Large intestine (tissue), 3 donors: ENCODE results near the gene PPFIBP1. TPM values are rescaled to one million over a fixed set of nuclear protein-coding genes. Genes with fewer than 3 reads are reported as not detected.
"Not testable (repeated sequence)": the region's sequence is repeated elsewhere in the genome, so short reads cannot be mapped to it uniquely, and the experiment has no call there.

Experiments
- DNase-seq, 2 donors: peaks; one replicate each; pipeline versions ENCODE4 v3.0.0 to v3.0.0-alpha.2; 2013
- H3K27ac ChIP-seq: one replicate; pipeline ENCODE4 v1.5.1; 2013; ENCODE audit warnings: low read length
- H3K27me3 ChIP-seq: 2 replicates; pipeline ENCODE4 v1.6.1; 2013; ENCODE audit warnings: low read length; ENCODE audit not compliant: control insufficient read depth, insufficient read depth
- H3K36me3 ChIP-seq: 2 replicates; pipeline ENCODE4 v1.6.1; 2013; ENCODE audit warnings: low read length; ENCODE audit not compliant: control insufficient read depth, insufficient read depth
- H3K4me1 ChIP-seq: one replicate; pipeline ENCODE4 v1.6.1; 2013; ENCODE audit warnings: low read length; ENCODE audit not compliant: control insufficient read depth, insufficient read depth
- H3K4me3 ChIP-seq: one replicate; pipeline ENCODE4 v1.5.1; 2013; ENCODE audit warnings: low read length
- H3K9me3 ChIP-seq: one replicate; pipeline ENCODE4 v1.6.1; 2013; ENCODE audit warnings: mild to moderate bottlenecking, low read depth, low read length, moderate library complexity; ENCODE audit not compliant: control insufficient read depth
- WGBS: methylation state at CpG from one replicate; pipeline ENCODE4 v1.1.5; 2013; ENCODE audit warnings: low lambda C conversion rate; ENCODE audit not compliant: insufficient coverage; 5-methylcytosine and 5-hydroxymethylcytosine counted together
- polyA plus RNA-seq: library from polyadenylated mRNA; unstranded; fragments of 120-200 nt; gene quantifications from one replicate; pipeline ENCODE4 v1.2.1, GENCODE V29; 2013

Gene PPFIBP1
- polyA plus RNA-seq, 1 donor: 41.5 TPM

GRCh38 chr12:27652174-27652763 lies 128.3 kb downstream of the PPFIBP1 start:
- Histone ChIP-seq H3K9me3 (no peaks in the 10 kb centered on the region), H3K27ac (no peak overlapping the region), H3K4me1 (no peaks in the 10 kb centered on the region), H3K36me3 (peaks cover 13% of the 10 kb centered on the region), H3K27me3 (no peaks in the 10 kb centered on the region), H3K4me3 (no peak overlapping the region)
- WGBS: 71% methylated on average over 1 of the region's 1 CpG
- peak; percentile 54 to 61 for DNase-seq

- Histone ChIP-seq H3K4me1 (no peaks in the 10 kb centered on the region), H3K27me3 (no peaks in the 10 kb centered on the region), H3K36me3 (peaks cover 10% of the 10 kb centered on the region), H3K4me3 (no peak overlapping the region), H3K9me3 (no peaks in the 10 kb centered on the region), H3K27ac (no peak overlapping the region)
- no peak for DNase-seq
These were observed 129.7 kb downstream of the PPFIBP1 start for GRCh38 chr12:27653661-27654060.

DNA sequence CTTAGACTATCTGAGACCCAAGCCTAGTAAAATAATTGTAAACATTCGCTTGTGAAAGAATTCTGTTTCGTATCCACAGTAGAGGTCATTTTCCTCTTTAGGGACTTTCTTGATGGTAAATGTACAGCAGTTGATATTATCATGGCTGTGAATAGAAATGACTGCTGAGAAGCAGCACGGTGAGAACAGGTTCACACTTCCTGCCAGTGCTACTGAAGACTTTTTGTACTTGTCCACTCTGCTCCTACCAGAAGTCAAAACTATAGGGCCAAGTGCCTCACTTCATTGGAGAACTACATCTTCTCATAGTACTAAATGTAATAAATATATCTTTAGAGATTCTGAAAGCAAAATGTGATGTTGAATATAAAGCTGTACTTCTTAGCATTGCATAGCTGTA lies 131.5 kb downstream of the PPFIBP1 start:
- not testable (repeated sequence) for H3K27ac ChIP-seq, H3K4me3 ChIP-seq, DNase-seq, H3K36me3 ChIP-seq, H3K9me3 ChIP-seq, H3K27me3 ChIP-seq, H3K4me1 ChIP-seq
- WGBS: no CpG with 5 or more reads among the region's 3 CpGs

GRCh38 chr12:27657296-27657695 lies 133.3 kb downstream of the PPFIBP1 start:
- H3K36me3 ChIP-seq: peaks cover 16% of the 10 kb centered on the region

DNA sequence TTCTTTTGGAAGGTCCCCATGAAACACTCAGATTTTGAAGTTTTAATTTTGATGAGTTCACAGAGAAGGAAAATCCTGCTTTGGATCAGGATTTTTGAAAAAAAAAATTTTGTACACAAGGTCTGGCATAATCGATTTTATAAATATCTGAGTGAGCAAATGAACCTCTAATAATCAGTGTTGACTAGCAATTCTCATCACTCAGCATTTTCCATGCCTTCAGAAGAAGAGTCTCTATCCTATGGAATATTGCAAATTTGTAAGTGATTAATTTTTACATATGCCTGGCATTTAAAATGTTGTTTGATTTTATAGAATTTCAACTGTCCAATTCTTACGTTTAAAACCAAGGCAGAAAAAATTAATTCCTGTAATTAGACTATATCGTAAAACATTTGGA lies 141.7 kb downstream of the PPFIBP1 start:
- H3K4me3 ChIP-seq: no peak overlapping the region
- WGBS: 100% methylated on average over 2 of the region's 3 CpGs
- H3K9me3 ChIP-seq: no peaks in the 10 kb centered on the region
- DNase-seq: no peak
- peaks cover 40% of the 10 kb centered on the region for H3K36me3 ChIP-seq
- no peaks in the 10 kb centered on the region for H3K4me1 ChIP-seq
- no peaks in the 10 kb centered on the region for H3K27me3 ChIP-seq
- H3K27ac ChIP-seq: no peak overlapping the region

More at GRCh38 chr12:27657296-27657695, 133.3 kb downstream of the PPFIBP1 start:
- 33% methylated on average over 1 of the region's 4 CpGs for WGBS
- Histone ChIP-seq H3K27ac (no peak overlapping the region), H3K4me3 (no peak overlapping the region), H3K4me1 (no peaks in the 10 kb centered on the region), H3K9me3 (no peaks in the 10 kb centered on the region), H3K27me3 (no peaks in the 10 kb centered on the region)
- DNase-seq: no peak

DNA sequence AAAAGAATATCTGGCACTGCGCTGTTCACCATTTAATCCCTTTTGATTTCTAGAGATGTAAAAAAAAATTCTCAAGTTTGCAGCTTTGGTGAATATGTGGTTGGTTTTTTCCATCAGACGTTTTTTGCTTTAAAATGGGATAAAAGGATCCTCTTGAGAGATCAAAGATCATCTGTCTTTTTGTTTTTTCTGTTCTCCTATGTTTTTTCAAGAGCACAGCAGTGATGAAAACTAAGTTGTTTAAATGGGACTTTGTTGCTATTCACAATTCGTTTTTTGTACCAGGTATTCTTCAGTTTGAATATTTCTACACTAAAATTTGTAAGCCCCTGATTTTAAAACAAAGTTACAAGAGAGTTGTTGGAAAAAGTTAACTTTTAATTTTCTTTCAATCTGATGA lies 142.5 kb downstream of the PPFIBP1 start:
- no peak overlapping the region for H3K27ac ChIP-seq
- no peaks in the 10 kb centered on the region for H3K4me1 ChIP-seq
- no peak for DNase-seq
- 48% methylated on average over 3 of the region's 3 CpGs for WGBS
- no peaks in the 10 kb centered on the region for H3K27me3 ChIP-seq
- no peak overlapping the region for H3K4me3 ChIP-seq
- peaks cover 35% of the 10 kb centered on the region for H3K36me3 ChIP-seq
- no peaks in the 10 kb centered on the region for H3K9me3 ChIP-seq

DNA sequence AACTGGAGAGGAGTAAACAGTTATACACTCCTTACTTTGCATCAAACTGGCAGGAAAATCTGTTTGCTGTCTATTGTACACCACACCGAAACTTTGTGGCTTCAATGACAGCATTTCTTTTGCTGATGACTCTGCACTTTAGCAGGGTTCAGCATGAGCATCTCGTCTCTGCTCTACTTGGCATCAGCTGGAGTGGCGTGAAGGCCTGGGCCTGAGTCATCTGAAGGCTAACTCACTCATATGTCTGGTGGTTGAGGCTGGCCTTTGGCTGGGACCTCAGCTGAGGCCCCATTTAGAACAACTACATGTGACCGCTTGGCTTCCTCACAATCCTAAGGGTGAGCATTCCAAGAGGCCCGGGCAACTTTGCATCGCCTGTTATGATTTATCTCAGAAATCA lies 143.5 kb downstream of the PPFIBP1 start:
- Histone ChIP-seq H3K4me1 (no peaks in the 10 kb centered on the region), H3K9me3 (no peaks in the 10 kb centered on the region), H3K27ac (no peak overlapping the region), H3K27me3 (no peaks in the 10 kb centered on the region), H3K36me3 (peaks cover 40% of the 10 kb centered on the region), H3K4me3 (no peak overlapping the region)
- WGBS: no CpG with 5 or more reads among the region's 6 CpGs
- DNase-seq: no peak

- no peaks in the 10 kb centered on the region for H3K4me1 ChIP-seq
- H3K4me3 ChIP-seq: no peak overlapping the region
- H3K27me3 ChIP-seq: no peaks in the 10 kb centered on the region
- 96% methylated on average over 3 of the region's 4 CpGs for WGBS
- no peak overlapping the region for H3K27ac ChIP-seq
- H3K36me3 ChIP-seq: peaks cover 34% of the 10 kb centered on the region
- DNase-seq: no peak
- H3K9me3 ChIP-seq: no peaks in the 10 kb centered on the region
These were observed 148.0 kb downstream of the PPFIBP1 start for GRCh38 chr12:27672051-27672450.

DNA sequence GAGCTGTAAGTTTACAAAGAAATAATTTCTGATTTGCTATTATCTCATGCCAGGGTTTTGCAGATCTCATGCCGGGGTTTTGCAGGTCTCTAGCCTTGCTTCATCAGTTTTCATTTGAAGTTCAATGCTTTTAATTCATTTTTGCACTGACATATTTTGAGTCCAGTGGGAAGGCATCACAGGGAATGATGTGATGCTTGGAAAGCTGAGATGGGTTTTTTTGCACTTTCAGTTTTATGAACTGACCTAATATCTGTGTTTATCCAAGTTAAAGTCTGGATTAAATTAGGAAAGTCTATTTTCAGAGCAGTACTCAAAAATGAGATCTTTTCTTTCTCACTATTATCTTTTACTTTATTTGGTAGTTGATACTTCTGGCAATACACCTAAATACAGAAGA lies 148.6 kb downstream of the PPFIBP1 start:
- Histone ChIP-seq H3K4me1 (no peaks in the 10 kb centered on the region), H3K9me3 (no peaks in the 10 kb centered on the region), H3K4me3 (no peak overlapping the region), H3K36me3 (peaks cover 34% of the 10 kb centered on the region), H3K27ac (no peak overlapping the region), H3K27me3 (no peaks in the 10 kb centered on the region)
- WGBS: no CpG with 5 or more reads among the region's 1 CpG
- DNase-seq: no peak

- no peaks in the 10 kb centered on the region for H3K9me3 ChIP-seq
- H3K4me3 ChIP-seq: no peak overlapping the region
- WGBS: no CpG with 5 or more reads among the region's 3 CpGs
- DNase-seq: no peak
- H3K4me1 ChIP-seq: no peaks in the 10 kb centered on the region
- H3K36me3 ChIP-seq: peaks cover 32% of the 10 kb centered on the region
- H3K27ac ChIP-seq: no peak overlapping the region
- H3K27me3 ChIP-seq: no peaks in the 10 kb centered on the region
These were observed 149.2 kb downstream of the PPFIBP1 start for GRCh38 chr12:27673101-27673718.

DNA sequence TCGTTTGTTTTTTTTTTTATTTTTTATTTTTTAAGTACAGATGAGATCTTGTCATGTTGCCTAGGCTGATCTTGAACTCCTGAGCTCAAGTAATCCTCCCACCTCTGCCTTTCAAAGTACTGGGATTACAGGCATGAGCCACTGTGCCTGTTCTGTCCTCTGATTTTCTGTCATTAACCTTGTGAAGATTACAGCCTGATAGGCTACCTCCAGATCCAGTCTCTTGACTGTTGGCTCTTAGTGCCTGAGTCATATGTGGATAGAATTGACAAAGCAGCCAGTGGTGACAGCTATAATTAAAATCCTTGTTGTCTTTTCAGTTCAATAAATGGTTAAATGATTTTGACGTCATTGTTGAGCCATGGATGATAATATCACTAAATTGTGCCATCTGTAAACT lies 151.0 kb downstream of the PPFIBP1 start:
- Histone ChIP-seq H3K4me3 (no peak overlapping the region), H3K27ac (no peak overlapping the region), H3K36me3 (peaks cover 33% of the 10 kb centered on the region), H3K27me3 (no peaks in the 10 kb centered on the region), H3K9me3 (no peaks in the 10 kb centered on the region), H3K4me1 (no peaks in the 10 kb centered on the region)
- DNase-seq: no peak
- WGBS: no CpG with 5 or more reads among the region's 2 CpGs
